Measurements from ENCODE around the gene MGAT4D. TPM values are rescaled to one million over a fixed set of nuclear protein-coding genes. Genes with fewer than 3 reads are reported as not detected.

Gene MGAT4D
- total and polyA plus RNA-seq, 2 experiments from 2014 or later, result not detected

DNA sequence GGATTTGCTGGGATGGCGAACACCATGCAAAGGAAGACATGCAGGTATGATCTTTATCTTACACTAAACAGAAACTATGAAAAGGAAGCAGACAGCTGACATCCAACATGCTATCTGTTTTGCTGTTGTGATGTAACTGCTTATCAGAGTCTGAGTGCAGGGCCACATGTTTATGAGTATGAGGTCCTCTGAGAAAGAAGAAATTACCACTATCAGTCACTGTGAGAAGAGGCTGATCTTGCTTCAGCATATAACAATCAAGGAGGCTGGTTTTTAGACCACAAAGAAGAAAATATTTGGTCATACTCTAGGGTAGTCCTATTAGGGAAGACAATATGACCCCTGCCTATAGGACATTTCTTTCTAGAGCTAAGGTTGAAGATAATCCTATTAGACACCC is 89.1 kb downstream of the MGAT4D start (continued):
- TF ChIP-seq, protein P1, sequence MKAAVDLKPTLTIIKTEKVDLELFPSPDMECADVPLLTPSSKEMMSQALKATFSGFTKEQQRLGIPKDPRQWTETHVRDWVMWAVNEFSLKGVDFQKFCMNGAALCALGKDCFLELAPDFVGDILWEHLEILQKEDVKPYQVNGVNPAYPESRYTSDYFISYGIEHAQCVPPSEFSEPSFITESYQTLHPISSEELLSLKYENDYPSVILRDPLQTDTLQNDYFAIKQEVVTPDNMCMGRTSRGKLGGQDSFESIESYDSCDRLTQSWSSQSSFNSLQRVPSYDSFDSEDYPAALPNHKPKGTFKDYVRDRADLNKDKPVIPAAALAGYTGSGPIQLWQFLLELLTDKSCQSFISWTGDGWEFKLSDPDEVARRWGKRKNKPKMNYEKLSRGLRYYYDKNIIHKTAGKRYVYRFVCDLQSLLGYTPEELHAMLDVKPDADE (IDR thresholded peaks at IDR 0.05), result no peak

DNA sequence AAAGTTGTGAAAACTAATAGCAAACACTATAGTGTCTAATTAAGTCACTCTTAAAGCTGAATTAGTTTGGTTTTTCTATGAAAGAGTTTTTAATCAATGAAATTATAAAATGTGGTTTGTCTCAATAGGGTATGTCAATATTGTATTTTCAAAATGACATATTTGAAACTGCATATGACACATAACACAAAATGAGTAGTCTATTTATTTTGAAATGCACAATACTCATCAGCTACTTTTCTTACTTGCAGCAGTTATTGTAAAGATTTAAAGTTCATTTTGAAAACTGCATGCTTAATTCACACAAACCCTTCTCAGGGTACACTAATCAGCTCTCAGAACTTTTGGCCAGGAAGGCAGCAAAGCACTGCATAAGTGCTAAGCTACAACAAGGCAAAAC is 91.8 kb downstream of the MGAT4D start:
- no peaks in the 10 kb centered on the region for H3K36me3 ChIP-seq (ENCODE audit: insufficient read depth)
- no peak overlapping the region for H3K4me2 ChIP-seq
- Mint-ChIP-seq H3K4me3 (no peak overlapping the region), H3K4me1 (no peaks in the 10 kb centered on the region), H3K36me3 (ENCODE audit: low read depth) (no peaks in the 10 kb centered on the region), H3K9me3 (no peaks in the 10 kb centered on the region), H3K27ac (no peak overlapping the region), H3K27me3 (ENCODE audit: insufficient read depth, low read depth, poor library complexity) (no peaks in the 10 kb centered on the region)
- no peaks in the 10 kb centered on the region for H3F3A ChIP-seq (replicated peaks; ENCODE audit: low read depth)
- no peak for ATAC-seq
- no peaks in the 10 kb centered on the region for H3K79me2 ChIP-seq (replicated peaks; ENCODE audit: insufficient read depth)
- no peaks in the 10 kb centered on the region for H4K20me1 ChIP-seq (replicated peaks; ENCODE audit: insufficient read depth)
- H3K4me3 ChIP-seq, result no peak overlapping the region
- H2AFZ ChIP-seq, result no peak overlapping the region
- no peaks in the 10 kb centered on the region for H3K4me1 ChIP-seq (ENCODE audit: insufficient read depth)
- no peak overlapping the region for H3K27ac ChIP-seq (ENCODE audit: low read depth)
- H3K9me2 ChIP-seq (ENCODE audit: insufficient read depth), result no peaks in the 10 kb centered on the region
- no peak for DNase-seq (ENCODE audit: low spot score)
- H3K27me3 ChIP-seq (ENCODE audit: insufficient read depth), result no peaks in the 10 kb centered on the region
- no peak for TF ChIP-seq ZNF114 (CRISPR knock-in tag; IDR thresholded peaks at IDR 0.05)
- TF ChIP-seq, protein P1 (IDR thresholded peaks at IDR 0.05), result no peak
- TF ChIP-seq POLR2AphosphoS5 (IDR thresholded peaks at IDR 0.05; ENCODE audit: low read depth), result no peak
- TF ChIP-seq ZNF462 (CRISPR knock-in tag; IDR thresholded peaks at IDR 0.05), result no peak
- no peak for TF ChIP-seq JUNB (IDR thresholded peaks at IDR 0.05; ENCODE audit: unreplicated experiment)
- no peak for TF ChIP-seq ZNF331 (CRISPR knock-in tag; IDR thresholded peaks at IDR 0.05; ENCODE audit: low read depth)
- no peak for TF ChIP-seq EZH2phosphoT487 (IDR thresholded peaks at IDR 0.05; ENCODE audit: unreplicated experiment)
- TF ChIP-seq REST (IDR thresholded peaks at IDR 0.05; ENCODE audit: unreplicated experiment), result no peak
- TF ChIP-seq CTCF (conservative IDR thresholded peaks at IDR 0.05; ENCODE audit: low read depth in 2 of 2), result no peak
- no peak for TF ChIP-seq STAT1 (IDR thresholded peaks at IDR 0.05; ENCODE audit: unreplicated experiment)
- TF ChIP-seq CREB1 (CRISPR knock-in tag; IDR thresholded peaks at IDR 0.05; ENCODE audit: low read depth), result no peak
- TF ChIP-seq EZH2 (IDR thresholded peaks at IDR 0.05; ENCODE audit: low read depth, unreplicated experiment), result no peak

Measured in GM23338 (cell line).